Dedifferentiated amniotic fluid mesenchymal stem cell (primary cell): ENCODE results near the gene CMKLR1.

Experiments used
- DNase-seq: peaks from one replicate; pipeline ENCODE4 v3.0.0-alpha.2; 2016; ENCODE audit errors: extremely low spot score

Gene CMKLR1, protein sequence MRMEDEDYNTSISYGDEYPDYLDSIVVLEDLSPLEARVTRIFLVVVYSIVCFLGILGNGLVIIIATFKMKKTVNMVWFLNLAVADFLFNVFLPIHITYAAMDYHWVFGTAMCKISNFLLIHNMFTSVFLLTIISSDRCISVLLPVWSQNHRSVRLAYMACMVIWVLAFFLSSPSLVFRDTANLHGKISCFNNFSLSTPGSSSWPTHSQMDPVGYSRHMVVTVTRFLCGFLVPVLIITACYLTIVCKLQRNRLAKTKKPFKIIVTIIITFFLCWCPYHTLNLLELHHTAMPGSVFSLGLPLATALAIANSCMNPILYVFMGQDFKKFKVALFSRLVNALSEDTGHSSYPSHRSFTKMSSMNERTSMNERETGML

GRCh38 chr12:108338915-108339657, at the start of gene CMKLR1:
TSS of gene CMKLR1 (minus strand) at chr12:108339311. CDS start at chr12:108293591, 45,720 bp downstream.
- DNase-seq, result no peak

- no peak for DNase-seq
These were observed 48.7 kb upstream of the CMKLR1 start for GRCh38 chr12:108387771-108388170.

DNA sequence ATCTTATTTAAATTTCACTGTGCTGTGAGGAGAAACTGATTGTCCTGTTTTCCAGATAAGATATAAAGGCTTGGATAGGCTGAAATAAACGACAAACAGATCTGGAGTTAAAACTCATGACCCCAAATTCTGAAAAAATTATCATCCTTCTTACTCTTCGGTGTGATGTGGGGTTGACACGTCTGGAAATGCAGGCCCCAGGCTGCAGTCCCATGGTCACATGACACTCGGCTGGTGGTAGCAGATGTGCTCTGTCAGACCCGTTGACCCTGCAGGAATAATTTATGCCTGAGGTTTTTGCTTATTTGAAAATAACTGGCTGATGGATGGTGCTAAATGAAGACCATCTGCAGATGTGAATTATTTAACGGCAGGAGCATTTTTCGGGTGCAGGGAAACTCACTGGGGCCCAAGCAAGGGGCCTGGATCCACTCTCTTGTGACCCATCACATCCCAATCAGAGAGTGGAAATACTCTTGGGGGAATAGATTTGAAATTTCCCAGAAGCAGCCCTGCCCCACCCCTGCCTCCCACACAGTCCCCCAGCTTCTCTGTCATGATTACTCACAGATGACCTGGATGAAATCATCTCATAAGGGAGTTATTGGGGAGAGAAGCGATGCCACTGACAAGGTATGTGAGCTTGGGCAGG, 47.7 kb upstream of the CMKLR1 start:
- no peak for DNase-seq

- no peak for DNase-seq
These were observed 43.3 kb upstream of the CMKLR1 start for GRCh38 chr12:108382437-108382801.

- DNase-seq, result no peak
These were observed 42.8 kb upstream of the CMKLR1 start for GRCh38 chr12:108381787-108382436.

- no peak for DNase-seq
These were observed 41.3 kb upstream of the CMKLR1 start for GRCh38 chr12:108380382-108380781.

DNA sequence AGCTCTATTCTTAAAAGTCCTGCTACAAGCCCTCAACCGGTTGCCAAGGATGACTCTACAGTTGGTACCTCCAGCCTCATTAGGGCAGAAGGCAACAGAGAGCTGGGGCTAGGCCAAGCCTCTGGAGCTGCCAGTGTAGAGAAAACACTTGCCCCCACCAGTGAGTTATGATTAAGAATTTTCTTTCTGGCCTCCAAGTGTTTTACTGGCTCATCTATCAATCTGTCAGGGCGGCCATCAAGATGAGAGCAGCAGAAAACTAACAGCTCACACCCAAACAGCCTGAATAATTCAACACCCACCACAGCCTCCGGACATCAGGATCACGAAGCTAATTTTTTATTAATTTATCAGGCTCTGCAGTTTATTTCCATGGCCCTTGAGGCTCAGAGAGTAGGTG, 40.7 kb upstream of the CMKLR1 start:
- no peak for DNase-seq

DNA sequence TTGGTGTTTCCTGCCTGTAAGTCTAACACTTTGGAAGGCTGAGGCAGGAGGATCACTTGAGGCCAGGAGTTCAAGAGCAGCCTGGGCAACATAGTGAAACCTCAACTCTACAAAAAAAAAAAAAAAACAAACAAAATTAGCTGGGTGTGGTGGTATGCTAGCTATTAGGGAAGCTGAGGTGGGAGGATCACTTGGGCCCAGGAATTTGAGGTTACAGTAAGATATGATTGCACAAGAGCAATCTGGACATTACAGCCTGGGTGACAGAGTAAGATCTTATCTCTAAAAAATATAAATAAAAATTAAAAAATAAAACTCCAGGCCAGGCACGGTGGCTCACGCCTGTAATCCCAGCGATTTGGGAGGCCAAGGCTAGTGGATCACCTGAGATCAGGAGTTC, 39.8 kb upstream of the CMKLR1 start:
- no peak for DNase-seq

- no peak for DNase-seq
These were observed 38.1 kb upstream of the CMKLR1 start for GRCh38 chr12:108377260-108377659.

GRCh38 chr12:108375986-108376663, 37.0 kb upstream of the CMKLR1 start:
- no peak for DNase-seq

DNA sequence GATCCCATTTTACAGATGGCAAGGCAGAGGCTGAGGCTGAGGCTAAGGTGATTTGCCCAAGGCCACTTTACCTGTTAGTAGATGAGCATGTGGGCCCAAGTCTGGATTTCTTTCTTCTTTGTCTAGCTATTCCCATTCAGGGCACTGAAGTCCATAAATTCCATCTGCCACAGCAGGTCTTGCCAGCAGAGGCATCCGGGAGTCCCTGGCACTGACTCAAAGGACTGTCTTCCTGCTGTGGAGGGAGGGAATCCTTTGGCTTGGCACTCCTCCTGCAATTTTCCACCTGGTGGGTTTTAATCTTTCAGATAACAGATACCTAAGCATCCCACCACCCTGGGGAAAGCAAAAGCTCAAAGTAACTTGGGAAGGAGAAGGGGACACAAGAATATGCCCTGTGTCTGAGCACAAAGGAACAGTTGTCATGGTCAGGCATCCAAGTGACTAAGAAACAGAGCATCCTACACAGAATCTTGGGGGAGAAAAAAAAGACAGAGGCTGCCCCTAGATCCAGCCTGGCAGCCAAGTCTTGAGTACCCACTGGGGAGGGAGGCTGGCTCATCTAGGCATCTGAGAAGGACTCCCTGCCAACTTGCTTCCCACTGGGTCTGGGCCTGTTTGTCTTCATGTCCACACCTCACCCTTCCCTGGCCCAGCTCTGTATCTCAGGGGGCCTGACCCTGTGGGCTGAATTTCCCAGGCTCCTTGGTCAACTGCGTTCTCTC, 35.6 kb upstream of the CMKLR1 start:
- no peak for DNase-seq

- DNase-seq, result no peak
These were observed 34.0 kb upstream of the CMKLR1 start for GRCh38 chr12:108373111-108373510.

DNA sequence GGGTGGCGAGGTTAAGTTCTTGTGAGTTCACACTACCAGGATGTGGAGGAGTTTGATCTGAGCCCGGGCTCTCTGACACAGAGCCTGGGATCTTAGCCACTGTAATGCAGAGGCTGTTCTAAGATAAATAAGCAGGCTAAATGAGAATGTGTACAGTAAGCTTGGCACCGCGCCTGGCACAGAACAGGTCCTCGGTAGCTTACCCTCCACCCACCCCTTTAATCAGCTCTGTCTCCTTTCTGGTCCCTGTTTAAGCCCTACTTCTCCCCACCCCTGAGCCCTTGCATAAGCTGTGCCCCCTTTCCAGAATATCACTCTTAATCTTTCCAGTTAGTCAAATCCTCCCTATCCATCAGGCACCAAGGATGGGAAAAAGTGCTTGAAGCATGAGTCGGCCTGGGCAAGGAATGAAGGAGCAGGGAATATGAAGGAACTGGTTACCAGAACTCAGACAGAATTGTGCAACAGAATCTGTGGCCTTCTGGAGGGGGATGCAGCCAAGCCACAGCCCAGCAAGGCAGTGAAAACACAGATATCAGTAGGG, 32.8 kb upstream of the CMKLR1 start:
- peak; percentile 92 for DNase-seq

DNA sequence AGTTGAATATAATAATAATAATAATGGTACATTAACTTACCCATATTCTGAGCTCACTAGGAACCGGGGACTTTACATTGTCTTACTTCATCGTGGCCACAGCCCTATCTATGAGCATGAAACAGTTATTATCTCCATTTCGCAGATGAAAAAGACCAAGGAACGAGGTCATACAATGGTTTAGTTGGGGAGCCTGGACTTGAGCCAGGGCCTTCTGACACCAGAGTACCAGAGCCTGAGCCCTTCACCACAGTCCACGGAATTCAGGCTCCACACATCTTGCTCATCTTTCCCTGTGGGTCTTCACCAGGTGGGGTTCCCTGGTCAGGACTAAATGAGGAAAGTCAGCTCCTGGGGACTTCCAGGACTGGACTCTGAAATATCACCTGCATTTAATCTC, 31.3 kb upstream of the CMKLR1 start:
- no peak for DNase-seq

GRCh38 chr12:108369736-108370396, 30.8 kb upstream of the CMKLR1 start:
- no peak for DNase-seq

DNA sequence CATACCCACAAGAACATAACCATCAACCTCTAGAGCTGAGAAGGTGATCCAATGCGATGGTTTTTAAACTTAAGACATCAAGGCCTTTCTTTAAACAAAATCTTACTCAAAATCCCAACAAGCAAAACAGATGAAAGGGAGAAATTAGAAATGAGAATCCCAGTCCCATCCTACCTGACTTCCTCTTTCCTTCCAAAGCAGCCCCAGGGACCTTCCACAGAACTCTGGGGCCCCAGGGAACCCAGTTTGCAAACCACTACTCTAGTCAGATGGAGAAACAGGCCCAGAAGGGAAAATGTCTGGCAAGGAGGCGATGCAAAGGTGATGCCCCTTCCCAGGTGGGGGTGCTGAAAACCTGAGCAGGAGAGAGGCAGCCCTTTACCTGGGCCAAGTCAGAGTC, 29.0 kb upstream of the CMKLR1 start:
- no peak for DNase-seq

DNA sequence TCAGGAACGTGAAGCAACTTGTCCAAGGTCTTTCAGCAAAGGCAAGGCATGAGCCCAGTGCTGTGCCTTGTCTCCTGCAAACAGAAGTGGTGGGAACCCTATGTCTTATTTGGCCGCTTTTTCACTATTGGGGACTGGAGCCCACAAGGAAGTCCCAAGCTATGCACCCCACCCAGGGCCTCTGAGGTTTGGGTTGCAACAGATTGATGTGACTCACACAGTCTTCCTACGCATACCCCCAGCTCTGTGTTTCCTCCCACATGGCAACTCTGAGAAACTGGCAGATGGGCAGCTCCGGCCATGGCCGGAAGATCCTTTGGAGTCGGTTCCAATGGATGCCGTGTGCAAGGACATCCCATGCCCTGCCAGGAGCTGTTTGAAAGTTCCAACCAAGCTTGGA, 28.3 kb upstream of the CMKLR1 start:
- DNase-seq, result peak; percentile 81

GRCh38 chr12:108365324-108365723, 26.2 kb upstream of the CMKLR1 start:
- DNase-seq, result no peak

DNA sequence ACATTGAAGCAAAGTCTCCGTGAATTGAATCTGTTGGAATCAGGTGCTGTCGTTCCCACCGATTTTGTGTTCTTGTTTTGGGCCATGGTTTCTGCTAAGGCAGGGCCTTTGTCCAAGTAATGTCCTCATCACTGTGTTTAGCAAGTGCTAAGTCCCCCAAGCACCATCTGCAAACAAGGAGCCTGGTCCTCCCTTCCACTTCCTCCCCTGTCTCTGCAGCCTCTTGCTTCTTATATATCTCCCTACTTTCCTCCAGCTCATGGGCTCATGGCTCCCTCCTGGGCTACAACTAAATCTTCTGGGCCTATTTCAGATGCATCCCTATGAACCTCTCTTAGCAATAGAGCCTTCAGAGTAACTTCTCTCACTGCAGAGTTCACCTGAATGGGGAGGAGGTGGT, 25.8 kb upstream of the CMKLR1 start:
- no peak for DNase-seq

DNA sequence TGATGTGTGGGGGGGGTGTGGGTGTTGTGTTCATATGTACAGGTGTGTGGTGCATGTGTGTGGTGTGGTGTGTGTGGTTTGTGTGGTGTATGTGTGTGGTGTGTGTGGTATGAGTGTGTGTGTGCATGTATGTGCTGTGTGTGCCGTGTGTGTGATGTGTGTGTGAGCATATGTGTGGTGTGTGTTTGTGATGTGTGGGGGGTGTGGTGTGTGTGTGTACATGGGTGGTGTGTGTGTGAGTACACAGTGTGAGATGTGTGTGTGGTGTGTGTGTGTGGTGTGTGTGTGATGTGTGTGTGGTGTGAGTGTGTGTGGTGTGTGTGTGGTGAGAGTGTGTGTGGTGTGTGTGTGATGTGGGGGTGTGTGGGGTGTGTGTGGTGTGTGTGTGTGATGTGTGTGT, 24.5 kb upstream of the CMKLR1 start:
- no peak for DNase-seq
